ENCODE data around the gene CCDC88A.

Gene CCDC88A

DNA sequence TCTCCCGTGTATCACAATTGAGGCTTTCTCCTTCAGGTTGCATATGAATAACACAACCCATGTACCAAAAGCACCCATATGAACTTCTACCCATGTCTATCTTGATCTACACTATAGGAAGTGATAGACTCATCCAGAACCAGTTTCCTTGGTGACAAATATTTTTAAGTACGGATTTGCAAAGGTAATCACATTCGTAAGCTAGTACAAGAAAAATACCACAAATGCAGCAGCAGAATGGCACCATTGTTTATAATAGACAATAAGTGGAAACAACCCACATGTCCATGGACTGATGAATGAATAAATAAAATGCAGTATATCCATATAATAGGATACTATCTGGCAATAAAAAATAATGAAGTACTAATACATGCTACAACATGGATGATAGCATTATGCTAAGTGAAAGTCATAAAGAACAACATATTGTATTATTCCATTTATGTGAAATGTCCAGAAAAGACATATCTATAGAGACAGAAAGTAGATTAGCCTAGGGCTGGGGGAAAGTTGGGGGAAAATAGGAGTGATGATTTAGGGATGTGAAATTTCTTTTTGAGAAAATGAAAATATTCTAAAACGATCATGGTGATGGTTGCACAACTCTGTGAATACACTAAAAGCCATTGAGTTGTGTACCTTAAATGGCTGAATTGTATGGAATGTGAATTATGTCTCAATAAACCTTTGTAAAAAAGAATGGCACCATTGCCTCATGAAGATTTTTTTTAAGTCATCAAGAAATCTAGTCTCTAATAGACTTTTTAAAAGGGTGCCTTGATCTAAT, 3.4 kb upstream of the CCDC88A start:
- in situ Hi-C loops (cut with MboI; ENCODE audit: low sequenced_read_pairs, unreplicated experiment): no loop called here
- no peak for TF ChIP-seq CTCF (IDR thresholded peaks at IDR 0.05; ENCODE audit: borderline replicate concordance, control extremely low read depth, extremely low read depth, insufficient read depth, missing control alignments)

DNA sequence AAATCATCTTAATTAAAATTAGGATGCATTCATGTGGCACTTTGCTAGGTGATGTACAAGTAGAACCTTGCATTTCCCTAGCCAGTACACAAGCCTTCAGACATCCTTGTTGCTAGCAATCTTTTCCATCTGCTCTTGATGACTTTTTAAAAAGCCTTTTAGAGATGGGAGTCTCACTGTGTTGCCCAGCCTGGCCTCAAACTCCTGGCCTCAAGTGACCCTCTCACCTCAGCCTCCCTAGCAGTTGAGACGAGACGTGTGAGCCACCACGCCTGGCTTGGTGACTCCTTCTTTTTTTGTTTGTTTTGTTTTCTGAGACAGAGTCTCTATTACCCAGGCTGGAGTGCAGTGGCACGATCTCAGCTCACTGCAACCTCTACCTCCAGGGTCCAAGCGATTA, 1.7 kb upstream of the CCDC88A start:
- in situ Hi-C loops (cut with MboI; ENCODE audit: low sequenced_read_pairs, unreplicated experiment): no loop called here
- DNase-seq (ENCODE audit: low spot score): no peak
- no peak for TF ChIP-seq CTCF (IDR thresholded peaks at IDR 0.05; ENCODE audit: borderline replicate concordance, control extremely low read depth, extremely low read depth, insufficient read depth, missing control alignments)

More for the DNA sequence above, 3.4 kb upstream of the CCDC88A start:
- no peak for DNase-seq (ENCODE audit: low spot score)

DNA sequence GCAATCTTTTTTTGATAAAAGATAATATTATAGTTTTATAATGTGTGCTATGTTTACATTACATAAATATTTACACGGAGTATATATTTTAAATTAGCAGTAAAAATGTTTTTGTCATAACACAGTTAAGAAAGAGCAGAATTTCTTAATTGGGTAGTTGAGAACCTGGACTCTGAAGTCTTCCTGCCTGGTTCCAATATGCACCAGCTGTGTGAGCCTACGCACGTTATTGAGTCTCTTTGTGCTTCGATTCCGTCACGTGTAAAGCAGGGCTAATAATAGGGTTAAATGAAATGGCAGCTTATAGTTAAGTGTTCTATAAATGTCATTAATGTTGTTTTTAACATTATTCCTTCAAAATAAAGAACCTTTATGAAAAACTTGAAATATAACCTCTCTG, 1.2 kb upstream of the CCDC88A start:
- DNase-seq (ENCODE audit: low spot score): no peak
- in situ Hi-C loops (cut with MboI; ENCODE audit: low sequenced_read_pairs, unreplicated experiment): no loop called here
- TF ChIP-seq CTCF (IDR thresholded peaks at IDR 0.05; ENCODE audit: borderline replicate concordance, control extremely low read depth, extremely low read depth, insufficient read depth, missing control alignments): no peak

DNA sequence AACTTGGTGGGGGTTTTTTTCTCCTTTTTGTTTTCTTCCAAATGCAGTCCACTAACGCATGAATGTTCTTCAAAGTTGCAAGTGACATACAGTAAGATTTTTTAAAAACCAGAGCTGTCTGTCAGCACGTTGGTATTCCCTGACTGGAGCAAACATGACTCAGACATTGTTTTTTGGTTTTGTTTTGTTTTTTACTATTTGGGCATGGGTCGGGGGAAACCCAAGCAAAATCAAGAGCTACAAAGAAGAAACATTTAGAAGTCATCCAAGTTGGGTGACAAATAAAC, 726 bp upstream of the CCDC88A start:
- TF ChIP-seq CTCF (IDR thresholded peaks at IDR 0.05; ENCODE audit: borderline replicate concordance, control extremely low read depth, extremely low read depth, insufficient read depth, missing control alignments): no peak
- in situ Hi-C loops (cut with MboI; ENCODE audit: low sequenced_read_pairs, unreplicated experiment): no loop called here
- DNase-seq (ENCODE audit: low spot score): no peak

GRCh38 chr2:55419233-55419678, 400 bp downstream of the CCDC88A start:
- no peak for DNase-seq (ENCODE audit: low spot score)
- in situ Hi-C loops (cut with MboI; ENCODE audit: low sequenced_read_pairs, unreplicated experiment): no loop called here
- no peak for TF ChIP-seq CTCF (IDR thresholded peaks at IDR 0.05; ENCODE audit: borderline replicate concordance, control extremely low read depth, extremely low read depth, insufficient read depth, missing control alignments)

GRCh38 chr2:55418512-55419232, 984 bp downstream of the CCDC88A start:
- no peak for TF ChIP-seq CTCF (IDR thresholded peaks at IDR 0.05; ENCODE audit: borderline replicate concordance, control extremely low read depth, extremely low read depth, insufficient read depth, missing control alignments)
- DNase-seq (ENCODE audit: low spot score): no peak
- in situ Hi-C loops (cut with MboI; ENCODE audit: low sequenced_read_pairs, unreplicated experiment): no loop called here
